ENCODE results near the gene LSP1. TPM values are rescaled to one million over a fixed set of nuclear protein-coding genes. Genes with fewer than 3 reads are reported as not detected.

The LSP1 gene
- total and polyA plus RNA-seq, 2 of the 4 experiments (the other 2 are of a cell fraction) = not detected

DNA sequence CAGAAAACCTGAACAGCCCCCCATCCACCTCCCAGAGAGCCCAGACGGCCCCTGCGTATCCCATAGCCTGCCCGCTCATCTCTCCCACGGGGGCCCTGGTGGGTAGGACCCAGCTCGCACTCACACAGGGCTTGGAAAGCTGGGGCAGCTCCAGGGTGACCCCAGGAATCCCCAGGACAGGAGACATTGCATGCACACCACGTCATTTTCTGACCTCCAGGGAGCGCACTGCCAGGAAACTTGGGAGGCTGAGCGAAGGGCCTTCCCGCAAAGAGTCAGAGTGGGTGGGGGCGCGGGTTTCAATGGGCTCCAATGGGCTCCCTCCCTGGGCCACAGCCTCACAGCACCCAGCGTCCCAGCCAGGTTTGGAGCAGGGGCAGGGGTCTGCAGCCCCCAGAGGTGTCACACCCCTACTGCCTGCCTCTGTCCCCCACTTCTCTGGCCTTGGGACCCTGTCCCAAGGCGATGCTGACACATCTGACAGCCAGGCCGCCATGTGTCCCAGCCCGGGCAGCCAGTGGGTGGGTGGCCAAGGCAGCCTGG is 26.3 kb upstream of the LSP1 start:
- in situ Hi-C loops (cut with MboI; ENCODE audit: low sequenced_read_pairs) = no loop called here
- no peak overlapping the region for H4K5ac ChIP-seq (ENCODE audit: low read depth, low read length)
- peak overlapping the region; percentile 39; the same call in 1 of the 2 replicates for H3K4ac ChIP-seq (ENCODE audit: low read depth, low read length)
- peaks cover 10% of the 10 kb centered on the region; the same call in 1 of the 2 replicates for H3K27me3 ChIP-seq (ENCODE audit: control insufficient read depth, insufficient read depth, low read length)
- intact Hi-C loops (cut with micrococcal nuclease) = loop anchor here (5.0 kb wide), 1 partner anchor 174 kb away; no protein-coding TSS in a partner anchor
- DNase-seq (peak; percentile 59), ATAC-seq (ENCODE audit: low read depth) (peak; percentile 38; the same call in 1 of the 2 replicates)
- no peak overlapping the region for H3K56ac ChIP-seq (ENCODE audit: extremely low read depth, insufficient read depth, low read length)
- H3K4me2 ChIP-seq (ENCODE audit: low read depth, low read length) = no peak overlapping the region
- H2BK120ac ChIP-seq (ENCODE audit: low read depth, low read length) = peak overlapping the region; percentile 79; the same call in 1 of the 2 replicates
- H2AFZ ChIP-seq (replicated peaks; ENCODE audit: low read length, poor library complexity) = peak overlapping the region; percentile 83
- no peak overlapping the region for H3K9ac ChIP-seq (ENCODE audit: low read depth, low read length)
- H3K23ac ChIP-seq (ENCODE audit: low read depth, low read length) = no peak overlapping the region
- H3K9me3 ChIP-seq (ENCODE audit: control insufficient read depth, insufficient read depth, low read length) = no peaks in the 10 kb centered on the region
- TF ChIP-seq, protein P1, sequence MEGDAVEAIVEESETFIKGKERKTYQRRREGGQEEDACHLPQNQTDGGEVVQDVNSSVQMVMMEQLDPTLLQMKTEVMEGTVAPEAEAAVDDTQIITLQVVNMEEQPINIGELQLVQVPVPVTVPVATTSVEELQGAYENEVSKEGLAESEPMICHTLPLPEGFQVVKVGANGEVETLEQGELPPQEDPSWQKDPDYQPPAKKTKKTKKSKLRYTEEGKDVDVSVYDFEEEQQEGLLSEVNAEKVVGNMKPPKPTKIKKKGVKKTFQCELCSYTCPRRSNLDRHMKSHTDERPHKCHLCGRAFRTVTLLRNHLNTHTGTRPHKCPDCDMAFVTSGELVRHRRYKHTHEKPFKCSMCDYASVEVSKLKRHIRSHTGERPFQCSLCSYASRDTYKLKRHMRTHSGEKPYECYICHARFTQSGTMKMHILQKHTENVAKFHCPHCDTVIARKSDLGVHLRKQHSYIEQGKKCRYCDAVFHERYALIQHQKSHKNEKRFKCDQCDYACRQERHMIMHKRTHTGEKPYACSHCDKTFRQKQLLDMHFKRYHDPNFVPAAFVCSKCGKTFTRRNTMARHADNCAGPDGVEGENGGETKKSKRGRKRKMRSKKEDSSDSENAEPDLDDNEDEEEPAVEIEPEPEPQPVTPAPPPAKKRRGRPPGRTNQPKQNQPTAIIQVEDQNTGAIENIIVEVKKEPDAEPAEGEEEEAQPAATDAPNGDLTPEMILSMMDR (conservative IDR thresholded peaks at IDR 0.05; ENCODE audit: low read depth, low read length) = 0 out of 2 replicates have a peak, but pooled peaks have one; percentile 15
- TF ChIP-seq RAD21 (IDR thresholded peaks at IDR 0.05; ENCODE audit: low read length) (no peak), NFE2L2 (IDR thresholded peaks at IDR 0.05; ENCODE audit: low read depth, low read length) (no peak), RCOR1 (IDR thresholded peaks at IDR 0.05; ENCODE audit: insufficient replicate concordance, low read length) (no peak), CEBPB (IDR thresholded peaks at IDR 0.05; ENCODE audit: low read depth, low read length) (no peak), RFX5 (IDR thresholded peaks at IDR 0.05; ENCODE audit: low read depth, low read length) (no peak), FOS (IDR thresholded peaks at IDR 0.05; ENCODE audit: low read depth, low read length) (no peak), MAZ (IDR thresholded peaks at IDR 0.05; ENCODE audit: borderline replicate concordance, low read depth, low read length) (peak; percentile 35; the same call in 1 of the 2 replicates), POLR2A (IDR thresholded peaks at IDR 0.05; ENCODE audit: low read depth, low read length) (no peak), BHLHE40 (IDR thresholded peaks at IDR 0.05; ENCODE audit: low read depth, low read length) (no peak), SMC3 (IDR thresholded peaks at IDR 0.05; ENCODE audit: low read depth, low read length) (no peak)
- TF ChIP-seq, protein P2, sequence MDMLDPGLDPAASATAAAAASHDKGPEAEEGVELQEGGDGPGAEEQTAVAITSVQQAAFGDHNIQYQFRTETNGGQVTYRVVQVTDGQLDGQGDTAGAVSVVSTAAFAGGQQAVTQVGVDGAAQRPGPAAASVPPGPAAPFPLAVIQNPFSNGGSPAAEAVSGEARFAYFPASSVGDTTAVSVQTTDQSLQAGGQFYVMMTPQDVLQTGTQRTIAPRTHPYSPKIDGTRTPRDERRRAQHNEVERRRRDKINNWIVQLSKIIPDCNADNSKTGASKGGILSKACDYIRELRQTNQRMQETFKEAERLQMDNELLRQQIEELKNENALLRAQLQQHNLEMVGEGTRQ (IDR thresholded peaks at IDR 0.05; ENCODE audit: low read depth, low read length) = no peak
- TF ChIP-seq, protein P3, sequence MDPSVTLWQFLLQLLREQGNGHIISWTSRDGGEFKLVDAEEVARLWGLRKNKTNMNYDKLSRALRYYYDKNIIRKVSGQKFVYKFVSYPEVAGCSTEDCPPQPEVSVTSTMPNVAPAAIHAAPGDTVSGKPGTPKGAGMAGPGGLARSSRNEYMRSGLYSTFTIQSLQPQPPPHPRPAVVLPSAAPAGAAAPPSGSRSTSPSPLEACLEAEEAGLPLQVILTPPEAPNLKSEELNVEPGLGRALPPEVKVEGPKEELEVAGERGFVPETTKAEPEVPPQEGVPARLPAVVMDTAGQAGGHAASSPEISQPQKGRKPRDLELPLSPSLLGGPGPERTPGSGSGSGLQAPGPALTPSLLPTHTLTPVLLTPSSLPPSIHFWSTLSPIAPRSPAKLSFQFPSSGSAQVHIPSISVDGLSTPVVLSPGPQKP (IDR thresholded peaks at IDR 0.05; ENCODE audit: borderline replicate concordance, low read depth, low read length) = no peak
- CTCF ChIA-PET = interaction anchor here (1.1 kb wide), 1 partner anchor 175 kb away, joined by 3 read pairs; no protein-coding TSS in a partner anchor
- H3K4me3 ChIP-seq (ENCODE audit: insufficient read depth, low read depth, low read length) = no peak overlapping the region
- dilution Hi-C loops (cut with HindIII; ENCODE audit: low sequenced_read_pairs, unreplicated experiment) = no loop called here
- H2BK15ac ChIP-seq (ENCODE audit: low read depth, low read length) = no peak overlapping the region
- no peaks in the 10 kb centered on the region for H4K20me1 ChIP-seq (ENCODE audit: insufficient read depth, low read length)
- no peaks in the 10 kb centered on the region for H3K9me1 ChIP-seq (ENCODE audit: insufficient read depth, low read length)
- 0 out of 2 replicates have a peak overlapping the region, but pooled peaks have one; percentile 15 for H3K18ac ChIP-seq (ENCODE audit: low read depth, low read length)
- H2BK20ac ChIP-seq (ENCODE audit: low read depth, low read length) = no peak overlapping the region; the same call in 1 of the 2 replicates
- H2AK9ac ChIP-seq (replicated peaks; ENCODE audit: low read depth, low read length, poor library complexity) = peak overlapping the region; percentile 49
- no peak overlapping the region for H2AK5ac ChIP-seq (ENCODE audit: low read depth, low read length)
- POLR2A ChIA-PET (ENCODE audit: unreplicated experiment) = no interaction called here
- H3K27ac ChIP-seq (ENCODE audit: insufficient read depth, low read length) = no peak overlapping the region
- no peak overlapping the region for H2BK5ac ChIP-seq (ENCODE audit: low read depth, low read length, poor library complexity, severe bottlenecking)
- H3K4me1 ChIP-seq (ENCODE audit: control insufficient read depth, insufficient read depth, low read length) = peaks cover 15% of the 10 kb centered on the region
- WGBS, 2 experiments (ENCODE audit: extremely low coverage in 2 of 2, insufficient read length in 1 of 2) = 83% methylated on average over 2 of the region's 15 CpGs; no CpG with 5 or more reads in 1 of the 2 experiments
- no peaks in the 10 kb centered on the region for H3K79me1 ChIP-seq (ENCODE audit: low read depth in 1 of 2, low read length in 2 of 2)
- H4K91ac ChIP-seq (ENCODE audit: insufficient read depth, low read depth, low read length) = no peak overlapping the region
- H4K8ac ChIP-seq (ENCODE audit: low read depth in 2 of 2, low read length in 2 of 2) = no peak overlapping the region
- no peaks in the 10 kb centered on the region for H3K36me3 ChIP-seq (ENCODE audit: control insufficient read depth, insufficient read depth, low read length)
- H3K14ac ChIP-seq (replicated peaks; ENCODE audit: low read depth, low read length) = no peak overlapping the region
- BruUV-seq (replicated peaks) = no TSS peak
